Liver (tissue), 2 donors: Measurements from ENCODE around the gene TCF19.

Experiments used
- TF ChIP-seq, protein P1 (sequence below): fragments of 150-350 bp; IDR thresholded peaks from 2 replicates; pipeline ENCODE4 v1.5.1; 2017; ENCODE audit warnings: improper control_type of control experiment, low read depth, low read length; ENCODE audit not compliant: missing input control
- TF ChIP-seq, protein P2 (sequence below): IDR thresholded peaks from 2 replicates; pipeline ENCODE4 v1.6.1; 2016; ENCODE audit warnings: antibody characterized with exemption, mild to moderate bottlenecking
- TF ChIP-seq, protein P3 (sequence below): IDR thresholded peaks from 2 replicates; pipeline ENCODE4 v1.6.1; 2016; ENCODE audit warnings: antibody characterized with exemption
- donor health status: healthy.

DNA sequence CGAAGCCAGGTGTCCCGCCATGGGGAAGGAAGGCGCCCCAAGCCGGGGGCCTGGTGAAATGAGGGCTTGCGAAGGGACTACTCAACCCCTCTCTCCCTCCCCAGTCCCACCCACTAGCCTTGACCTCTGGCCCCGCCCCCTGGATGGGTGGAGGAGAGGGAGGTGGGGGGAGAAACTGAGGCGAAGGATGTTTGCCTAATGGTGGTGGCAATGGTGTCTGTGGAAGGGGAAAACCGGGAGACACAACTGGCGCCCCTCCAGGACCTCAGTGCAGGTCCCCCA lies 12.2 kb downstream of the TCF19 start, which contains the start of gene POU5F1:
- TF ChIP-seq, protein P1, sequence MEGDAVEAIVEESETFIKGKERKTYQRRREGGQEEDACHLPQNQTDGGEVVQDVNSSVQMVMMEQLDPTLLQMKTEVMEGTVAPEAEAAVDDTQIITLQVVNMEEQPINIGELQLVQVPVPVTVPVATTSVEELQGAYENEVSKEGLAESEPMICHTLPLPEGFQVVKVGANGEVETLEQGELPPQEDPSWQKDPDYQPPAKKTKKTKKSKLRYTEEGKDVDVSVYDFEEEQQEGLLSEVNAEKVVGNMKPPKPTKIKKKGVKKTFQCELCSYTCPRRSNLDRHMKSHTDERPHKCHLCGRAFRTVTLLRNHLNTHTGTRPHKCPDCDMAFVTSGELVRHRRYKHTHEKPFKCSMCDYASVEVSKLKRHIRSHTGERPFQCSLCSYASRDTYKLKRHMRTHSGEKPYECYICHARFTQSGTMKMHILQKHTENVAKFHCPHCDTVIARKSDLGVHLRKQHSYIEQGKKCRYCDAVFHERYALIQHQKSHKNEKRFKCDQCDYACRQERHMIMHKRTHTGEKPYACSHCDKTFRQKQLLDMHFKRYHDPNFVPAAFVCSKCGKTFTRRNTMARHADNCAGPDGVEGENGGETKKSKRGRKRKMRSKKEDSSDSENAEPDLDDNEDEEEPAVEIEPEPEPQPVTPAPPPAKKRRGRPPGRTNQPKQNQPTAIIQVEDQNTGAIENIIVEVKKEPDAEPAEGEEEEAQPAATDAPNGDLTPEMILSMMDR, result no peak
- TF ChIP-seq, protein P2, sequence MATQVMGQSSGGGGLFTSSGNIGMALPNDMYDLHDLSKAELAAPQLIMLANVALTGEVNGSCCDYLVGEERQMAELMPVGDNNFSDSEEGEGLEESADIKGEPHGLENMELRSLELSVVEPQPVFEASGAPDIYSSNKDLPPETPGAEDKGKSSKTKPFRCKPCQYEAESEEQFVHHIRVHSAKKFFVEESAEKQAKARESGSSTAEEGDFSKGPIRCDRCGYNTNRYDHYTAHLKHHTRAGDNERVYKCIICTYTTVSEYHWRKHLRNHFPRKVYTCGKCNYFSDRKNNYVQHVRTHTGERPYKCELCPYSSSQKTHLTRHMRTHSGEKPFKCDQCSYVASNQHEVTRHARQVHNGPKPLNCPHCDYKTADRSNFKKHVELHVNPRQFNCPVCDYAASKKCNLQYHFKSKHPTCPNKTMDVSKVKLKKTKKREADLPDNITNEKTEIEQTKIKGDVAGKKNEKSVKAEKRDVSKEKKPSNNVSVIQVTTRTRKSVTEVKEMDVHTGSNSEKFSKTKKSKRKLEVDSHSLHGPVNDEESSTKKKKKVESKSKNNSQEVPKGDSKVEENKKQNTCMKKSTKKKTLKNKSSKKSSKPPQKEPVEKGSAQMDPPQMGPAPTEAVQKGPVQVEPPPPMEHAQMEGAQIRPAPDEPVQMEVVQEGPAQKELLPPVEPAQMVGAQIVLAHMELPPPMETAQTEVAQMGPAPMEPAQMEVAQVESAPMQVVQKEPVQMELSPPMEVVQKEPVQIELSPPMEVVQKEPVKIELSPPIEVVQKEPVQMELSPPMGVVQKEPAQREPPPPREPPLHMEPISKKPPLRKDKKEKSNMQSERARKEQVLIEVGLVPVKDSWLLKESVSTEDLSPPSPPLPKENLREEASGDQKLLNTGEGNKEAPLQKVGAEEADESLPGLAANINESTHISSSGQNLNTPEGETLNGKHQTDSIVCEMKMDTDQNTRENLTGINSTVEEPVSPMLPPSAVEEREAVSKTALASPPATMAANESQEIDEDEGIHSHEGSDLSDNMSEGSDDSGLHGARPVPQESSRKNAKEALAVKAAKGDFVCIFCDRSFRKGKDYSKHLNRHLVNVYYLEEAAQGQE, result no peak
- TF ChIP-seq, protein P3, sequence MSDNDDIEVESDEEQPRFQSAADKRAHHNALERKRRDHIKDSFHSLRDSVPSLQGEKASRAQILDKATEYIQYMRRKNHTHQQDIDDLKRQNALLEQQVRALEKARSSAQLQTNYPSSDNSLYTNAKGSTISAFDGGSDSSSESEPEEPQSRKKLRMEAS, result no peak
